Measurements from ENCODE around the gene PTMS.

The PTMS gene

GRCh38 chr12:6745741-6746525, 20.2 kb upstream of the PTMS start:
- peaks cover 34% of the 10 kb centered on the region for H3K4me1 Mint-ChIP-seq
- peak overlapping the region; percentile 77 for H3K27ac Mint-ChIP-seq
- peaks cover 5% of the 10 kb centered on the region for H3K9me3 Mint-ChIP-seq
- ATAC-seq: peak; percentile 97
- no peak overlapping the region for H3K4me3 Mint-ChIP-seq
- no peaks in the 10 kb centered on the region for H3K27me3 Mint-ChIP-seq
- peaks cover 69% of the 10 kb centered on the region for H3K36me3 Mint-ChIP-seq

- Mint-ChIP-seq H3K4me3 (no peak overlapping the region), H3K27ac (peak overlapping the region; percentile 77), H3K9me3 (peaks cover 5% of the 10 kb centered on the region), H3K27me3 (no peaks in the 10 kb centered on the region), H3K36me3 (peaks cover 72% of the 10 kb centered on the region), H3K4me1 (peaks cover 43% of the 10 kb centered on the region)
- no peak for ATAC-seq
Measured at GRCh38 chr12:6747216-6747615, 18.9 kb upstream of the PTMS start.

- peaks cover 72% of the 10 kb centered on the region for H3K36me3 Mint-ChIP-seq
- no peak overlapping the region for H3K4me3 Mint-ChIP-seq
- no peaks in the 10 kb centered on the region for H3K27me3 Mint-ChIP-seq
- ATAC-seq: no peak
- H3K27ac Mint-ChIP-seq: no peak overlapping the region
- H3K9me3 Mint-ChIP-seq: no peaks in the 10 kb centered on the region
- H3K4me1 Mint-ChIP-seq: peaks cover 52% of the 10 kb centered on the region
Measured at GRCh38 chr12:6748761-6749160, 17.4 kb upstream of the PTMS start.

- no peak for ATAC-seq
- H3K36me3 Mint-ChIP-seq: peaks cover 59% of the 10 kb centered on the region
- H3K4me3 Mint-ChIP-seq: no peak overlapping the region
- no peak overlapping the region for H3K27ac Mint-ChIP-seq
- no peaks in the 10 kb centered on the region for H3K9me3 Mint-ChIP-seq
- H3K4me1 Mint-ChIP-seq: peaks cover 48% of the 10 kb centered on the region
- H3K27me3 Mint-ChIP-seq: no peaks in the 10 kb centered on the region
Measured at GRCh38 chr12:6750506-6750905, 15.7 kb upstream of the PTMS start.

GRCh38 chr12:6751767-6752166, 14.4 kb upstream of the PTMS start:
- H3K27ac Mint-ChIP-seq: peak overlapping the region; percentile 98
- H3K4me1 Mint-ChIP-seq: peaks cover 38% of the 10 kb centered on the region
- no peak for ATAC-seq
- H3K36me3 Mint-ChIP-seq: peaks cover 47% of the 10 kb centered on the region
- H3K27me3 Mint-ChIP-seq: no peaks in the 10 kb centered on the region
- H3K9me3 Mint-ChIP-seq: no peaks in the 10 kb centered on the region
- H3K4me3 Mint-ChIP-seq: peak overlapping the region; percentile 94

GRCh38 chr12:6752167-6752920, 13.8 kb upstream of the PTMS start:
- H3K36me3 Mint-ChIP-seq: peaks cover 42% of the 10 kb centered on the region
- no peaks in the 10 kb centered on the region for H3K9me3 Mint-ChIP-seq
- peaks cover 36% of the 10 kb centered on the region for H3K4me1 Mint-ChIP-seq
- peak; percentile 1 for ATAC-seq
- no peaks in the 10 kb centered on the region for H3K27me3 Mint-ChIP-seq
- H3K4me3 Mint-ChIP-seq: peak overlapping the region; percentile 94
- H3K27ac Mint-ChIP-seq: peak overlapping the region; percentile 98

- peak within 1 kb of the TSS; percentile 94 for H3K4me3 Mint-ChIP-seq
- peak; percentile 95 for ATAC-seq
- H3K9me3 Mint-ChIP-seq: no peaks in the 10 kb centered on the region
- peaks cover 28% of the 10 kb centered on the region for H3K4me1 Mint-ChIP-seq
- no peaks in the 10 kb centered on the region for H3K27me3 Mint-ChIP-seq
- H3K36me3 Mint-ChIP-seq: peaks cover 34% of the 10 kb centered on the region
- H3K27ac Mint-ChIP-seq: peak within 1 kb of the TSS; percentile 98
Measured at GRCh38 chr12:6752921-6753771, 13.0 kb upstream of the PTMS start, which contains the start of gene MLF2. TSS of gene MLF2 (minus strand) at chr12:6753141. CDS start at chr12:6752334, 807 bp downstream.

- Mint-ChIP-seq H3K27ac (peak overlapping the region; percentile 98), H3K36me3 (peaks cover 28% of the 10 kb centered on the region), H3K9me3 (no peaks in the 10 kb centered on the region), H3K4me1 (peaks cover 34% of the 10 kb centered on the region), H3K27me3 (no peaks in the 10 kb centered on the region), H3K4me3 (peak overlapping the region; percentile 94)
- no peak for ATAC-seq
Measured at GRCh38 chr12:6753772-6754356, 12.3 kb upstream of the PTMS start.

GRCh38 chr12:6754411-6754810, 11.8 kb upstream of the PTMS start:
- no peaks in the 10 kb centered on the region for H3K27me3 Mint-ChIP-seq
- H3K4me3 Mint-ChIP-seq: no peak overlapping the region
- no peaks in the 10 kb centered on the region for H3K9me3 Mint-ChIP-seq
- peaks cover 35% of the 10 kb centered on the region for H3K4me1 Mint-ChIP-seq
- peak overlapping the region; percentile 98 for H3K27ac Mint-ChIP-seq
- no peak for ATAC-seq
- peaks cover 22% of the 10 kb centered on the region for H3K36me3 Mint-ChIP-seq

- no peaks in the 10 kb centered on the region for H3K9me3 Mint-ChIP-seq
- H3K4me3 Mint-ChIP-seq: no peak overlapping the region
- H3K27me3 Mint-ChIP-seq: peaks cover 6% of the 10 kb centered on the region
- H3K36me3 Mint-ChIP-seq: peaks cover 5% of the 10 kb centered on the region
- H3K27ac Mint-ChIP-seq: no peak overlapping the region
- H3K4me1 Mint-ChIP-seq: peaks cover 21% of the 10 kb centered on the region
- ATAC-seq: no peak
Measured at GRCh38 chr12:6757028-6757690, 9.0 kb upstream of the PTMS start.

- no peaks in the 10 kb centered on the region for H3K9me3 Mint-ChIP-seq
Measured at GRCh38 chr12:6758506-6759095, 7.6 kb upstream of the PTMS start.

GRCh38 chr12:6759741-6760140, 6.4 kb upstream of the PTMS start:
- ATAC-seq: no peak
- no peak overlapping the region for H3K4me3 Mint-ChIP-seq
- H3K4me1 Mint-ChIP-seq: peaks cover 17% of the 10 kb centered on the region
- peaks cover 17% of the 10 kb centered on the region for H3K27me3 Mint-ChIP-seq
- no peaks in the 10 kb centered on the region for H3K36me3 Mint-ChIP-seq
- no peak overlapping the region for H3K27ac Mint-ChIP-seq
- no peaks in the 10 kb centered on the region for H3K9me3 Mint-ChIP-seq

More at GRCh38 chr12:6758506-6759095, 7.6 kb upstream of the PTMS start:
- peaks cover 14% of the 10 kb centered on the region for H3K4me1 Mint-ChIP-seq
- no peaks in the 10 kb centered on the region for H3K36me3 Mint-ChIP-seq
- peaks cover 7% of the 10 kb centered on the region for H3K27me3 Mint-ChIP-seq
- no peak overlapping the region for H3K4me3 Mint-ChIP-seq
- H3K27ac Mint-ChIP-seq: no peak overlapping the region
- ATAC-seq: no peak

- H3K27me3 Mint-ChIP-seq: peaks cover 45% of the 10 kb centered on the region
- no peaks in the 10 kb centered on the region for H3K36me3 Mint-ChIP-seq
Measured at GRCh38 chr12:6763380-6763779, 2.8 kb upstream of the PTMS start.

More at GRCh38 chr12:6763380-6763779, 2.8 kb upstream of the PTMS start:
- Mint-ChIP-seq H3K4me1 (peaks cover 39% of the 10 kb centered on the region), H3K9me3 (no peaks in the 10 kb centered on the region), H3K27ac (no peak overlapping the region), H3K4me3 (no peak overlapping the region)
- no peak for ATAC-seq

Measured in stimulated activated memory B cell treated with anti-CD40 and anti-IgM and Interleukin-4, amounts not matched to agents 10 μg/mL and 1 μg/mL and 100 μg/mL, for 72 hours (primary cell).